ENCODE measurements around the gene NTM.

DNA sequence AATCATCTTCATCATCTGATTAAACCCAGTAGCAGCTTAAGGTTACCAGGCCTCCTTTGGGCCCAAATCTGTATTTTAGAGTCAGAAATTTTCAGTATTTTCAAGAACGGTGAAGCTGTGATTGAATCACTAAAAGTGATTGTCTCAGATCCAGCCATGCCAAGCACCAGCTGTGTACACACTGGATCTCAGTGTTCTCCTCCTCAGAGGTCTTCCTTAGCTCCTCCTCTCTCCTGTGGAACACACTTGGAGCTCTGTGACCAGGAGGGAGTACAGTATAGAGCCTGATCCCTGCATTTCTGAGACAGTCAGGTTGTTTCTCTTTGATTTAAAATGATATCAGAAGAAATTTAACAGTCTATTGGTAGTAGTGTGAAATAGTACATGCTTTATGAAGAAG, 401.1 kb downstream of the NTM start:
- no peak for TF ChIP-seq POLR2AphosphoS5 (IDR thresholded peaks at IDR 0.05)
- TF ChIP-seq, protein P1, sequence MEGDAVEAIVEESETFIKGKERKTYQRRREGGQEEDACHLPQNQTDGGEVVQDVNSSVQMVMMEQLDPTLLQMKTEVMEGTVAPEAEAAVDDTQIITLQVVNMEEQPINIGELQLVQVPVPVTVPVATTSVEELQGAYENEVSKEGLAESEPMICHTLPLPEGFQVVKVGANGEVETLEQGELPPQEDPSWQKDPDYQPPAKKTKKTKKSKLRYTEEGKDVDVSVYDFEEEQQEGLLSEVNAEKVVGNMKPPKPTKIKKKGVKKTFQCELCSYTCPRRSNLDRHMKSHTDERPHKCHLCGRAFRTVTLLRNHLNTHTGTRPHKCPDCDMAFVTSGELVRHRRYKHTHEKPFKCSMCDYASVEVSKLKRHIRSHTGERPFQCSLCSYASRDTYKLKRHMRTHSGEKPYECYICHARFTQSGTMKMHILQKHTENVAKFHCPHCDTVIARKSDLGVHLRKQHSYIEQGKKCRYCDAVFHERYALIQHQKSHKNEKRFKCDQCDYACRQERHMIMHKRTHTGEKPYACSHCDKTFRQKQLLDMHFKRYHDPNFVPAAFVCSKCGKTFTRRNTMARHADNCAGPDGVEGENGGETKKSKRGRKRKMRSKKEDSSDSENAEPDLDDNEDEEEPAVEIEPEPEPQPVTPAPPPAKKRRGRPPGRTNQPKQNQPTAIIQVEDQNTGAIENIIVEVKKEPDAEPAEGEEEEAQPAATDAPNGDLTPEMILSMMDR (IDR thresholded peaks at IDR 0.05) = no peak
